Measurements from ENCODE around the gene HSPA12A.

HSPA12A gene

GRCh38 chr10:116629340-116629739 lies 113.0 kb downstream of the HSPA12A start:
- no peak overlapping the region for H3K4me3 ChIP-seq (ENCODE audit: low read length)
- no peaks in the 10 kb centered on the region for H3K4me1 ChIP-seq (ENCODE audit: control insufficient read depth, low read length)
- no peak overlapping the region for H3K27ac ChIP-seq (ENCODE audit: low read depth, low read length)
- H4K20me1 ChIP-seq (ENCODE audit: control insufficient read depth, insufficient read depth, low read depth, low read length) = no peaks in the 10 kb centered on the region
- H3K4me2 ChIP-seq (ENCODE audit: low read length) = no peak overlapping the region
- H3K9me3 ChIP-seq (ENCODE audit: control insufficient read depth, insufficient read depth, low read length) = no peaks in the 10 kb centered on the region
- H3K36me3 ChIP-seq (ENCODE audit: control insufficient read depth, low read length) = no peaks in the 10 kb centered on the region
- TF ChIP-seq CTCF (IDR thresholded peaks at IDR 0.05; ENCODE audit: low read depth, low read length, poor library complexity, severe bottlenecking) = no peak
- no peak for TF ChIP-seq EZH2phosphoT487 (IDR thresholded peaks at IDR 0.05; ENCODE audit: borderline replicate concordance, low read length)
- H3K9me2 ChIP-seq (replicated peaks; ENCODE audit: control insufficient read depth, low read length) = no peaks in the 10 kb centered on the region
- no peaks in the 10 kb centered on the region for H3K79me2 ChIP-seq (ENCODE audit: control insufficient read depth, low read length)
- H3K27me3 ChIP-seq (ENCODE audit: control insufficient read depth, low read length) = no peaks in the 10 kb centered on the region
- H3F3A ChIP-seq (ENCODE audit: control insufficient read depth, insufficient read depth) = no peaks in the 10 kb centered on the region

- no peaks in the 10 kb centered on the region for H3K27me3 ChIP-seq (ENCODE audit: control insufficient read depth, low read length)
- no peaks in the 10 kb centered on the region for H3K79me2 ChIP-seq (ENCODE audit: control insufficient read depth, low read length)
- no peak overlapping the region for H3K4me3 ChIP-seq (ENCODE audit: low read length)
- H3K27ac ChIP-seq (ENCODE audit: low read depth, low read length) = no peak overlapping the region
- no peak for TF ChIP-seq EZH2phosphoT487 (IDR thresholded peaks at IDR 0.05; ENCODE audit: borderline replicate concordance, low read length)
- no peak for TF ChIP-seq CTCF (IDR thresholded peaks at IDR 0.05; ENCODE audit: low read depth, low read length, poor library complexity, severe bottlenecking)
- H3K36me3 ChIP-seq (ENCODE audit: control insufficient read depth, low read length) = no peaks in the 10 kb centered on the region
- no peak overlapping the region for H3K4me2 ChIP-seq (ENCODE audit: low read length)
- no peaks in the 10 kb centered on the region for H4K20me1 ChIP-seq (ENCODE audit: control insufficient read depth, insufficient read depth, low read depth, low read length)
- H3K9me3 ChIP-seq (ENCODE audit: control insufficient read depth, insufficient read depth, low read length) = no peaks in the 10 kb centered on the region
- H3F3A ChIP-seq (ENCODE audit: control insufficient read depth, insufficient read depth) = no peaks in the 10 kb centered on the region
- no peaks in the 10 kb centered on the region for H3K4me1 ChIP-seq (ENCODE audit: control insufficient read depth, low read length)
- H3K9me2 ChIP-seq (replicated peaks; ENCODE audit: control insufficient read depth, low read length) = no peaks in the 10 kb centered on the region
Measured at GRCh38 chr10:116627386-116627933, 114.9 kb downstream of the HSPA12A start.

DNA sequence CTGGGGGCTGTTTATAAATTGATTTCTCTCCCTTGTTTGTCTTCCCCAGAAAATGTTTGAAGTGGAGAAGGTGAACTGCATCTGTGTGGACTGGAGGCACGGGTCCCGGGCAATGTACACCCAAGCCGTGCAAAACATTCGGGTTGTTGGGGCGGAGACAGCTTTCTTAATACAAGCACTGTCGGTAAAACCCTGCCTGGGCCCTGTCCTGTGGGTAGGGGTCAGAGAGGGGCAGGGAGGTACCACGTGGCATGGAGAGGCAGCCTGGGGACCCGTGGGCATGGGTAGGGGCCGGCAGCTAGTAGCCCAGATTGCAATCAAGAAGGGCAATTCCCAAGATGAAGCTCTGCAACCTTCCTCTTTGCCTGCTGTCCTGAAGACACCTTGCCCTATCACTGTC lies 115.6 kb downstream of the HSPA12A start:
- TF ChIP-seq CTCF (IDR thresholded peaks at IDR 0.05; ENCODE audit: low read depth, low read length, poor library complexity, severe bottlenecking) = no peak
- no peak for TF ChIP-seq EZH2phosphoT487 (IDR thresholded peaks at IDR 0.05; ENCODE audit: borderline replicate concordance, low read length)
- no peak overlapping the region for H3K4me3 ChIP-seq (ENCODE audit: low read length)
- no peak overlapping the region for H3K27ac ChIP-seq (ENCODE audit: low read depth, low read length)
- H3K9me3 ChIP-seq (ENCODE audit: control insufficient read depth, insufficient read depth, low read length) = no peaks in the 10 kb centered on the region
- H3K36me3 ChIP-seq (ENCODE audit: control insufficient read depth, low read length) = no peaks in the 10 kb centered on the region
- H3K27me3 ChIP-seq (ENCODE audit: control insufficient read depth, low read length) = no peaks in the 10 kb centered on the region
- H4K20me1 ChIP-seq (ENCODE audit: control insufficient read depth, insufficient read depth, low read depth, low read length) = no peaks in the 10 kb centered on the region
- no peaks in the 10 kb centered on the region for H3K9me2 ChIP-seq (replicated peaks; ENCODE audit: control insufficient read depth, low read length)
- H3F3A ChIP-seq (ENCODE audit: control insufficient read depth, insufficient read depth) = no peaks in the 10 kb centered on the region
- no peaks in the 10 kb centered on the region for H3K4me1 ChIP-seq (ENCODE audit: control insufficient read depth, low read length)
- no peaks in the 10 kb centered on the region for H3K79me2 ChIP-seq (ENCODE audit: control insufficient read depth, low read length)
- H3K4me2 ChIP-seq (ENCODE audit: low read length) = no peak overlapping the region

Measured in DOHH2 (cell line).